GM06990 (cell line): ENCODE data around the gene LRRC9.

Source experiments
- DNase-seq: peaks from one replicate; pipeline ENCODE4 v3.0.0-alpha.2; 2011; ENCODE audit not compliant: insufficient read length; ENCODE audit errors: extremely low read depth
- H3K27me3 ChIP-seq: replicated peaks from 2 replicates; pipeline ENCODE4 v1.6.0; 2011; ENCODE audit warnings: low read length; ENCODE audit not compliant: control insufficient read depth, insufficient read depth
- H3K36me3 ChIP-seq: 2 replicates; pipeline ENCODE4 v1.5.1; 2011; ENCODE audit warnings: low read length; ENCODE audit not compliant: control insufficient read depth, insufficient read depth
- H3K4me3 ChIP-seq: replicated peaks from 2 replicates; pipeline ENCODE4 v1.5.1; 2011; ENCODE audit warnings: low read depth, mild to moderate bottlenecking, control low read depth, low read length
- CTCF ChIP-seq: IDR thresholded peaks from 2 replicates; pipeline ENCODE4 v1.5.1; 2011; ENCODE audit warnings: low read length, control low read depth, mild to moderate bottlenecking, inconsistent platforms; ENCODE audit not compliant: insufficient read depth, poor library complexity, severe bottlenecking

Gene LRRC9

GRCh38 chr14:60085085-60085484 is 165.1 kb downstream of the LRRC9 start:
- TF ChIP-seq CTCF: no peak
- no peak for DNase-seq

DNA sequence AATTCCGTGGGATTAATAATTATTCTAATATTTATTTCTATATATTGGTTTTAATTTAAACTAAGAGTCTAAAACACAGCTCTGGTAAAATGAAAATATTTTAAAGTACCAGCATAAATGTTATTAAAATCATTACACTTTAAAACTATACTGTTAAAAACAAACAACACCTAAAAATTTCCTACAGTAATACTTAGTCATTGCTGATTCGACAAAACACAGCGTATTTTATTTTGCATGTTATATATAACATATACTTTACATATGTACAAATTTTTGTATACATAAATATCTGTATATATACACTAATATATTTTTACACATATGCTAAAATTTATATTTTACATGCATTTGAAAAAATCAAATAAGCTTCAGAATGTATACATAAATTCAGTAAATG is 165.7 kb downstream of the LRRC9 start:
- no peak overlapping the region for H3K4me3 ChIP-seq
- TF ChIP-seq CTCF: no peak
- H3K27me3 ChIP-seq: no peaks in the 10 kb centered on the region
- H3K36me3 ChIP-seq: no peaks in the 10 kb centered on the region
- no peak for DNase-seq

More at GRCh38 chr14:60085085-60085484, 165.1 kb downstream of the LRRC9 start:
- no peaks in the 10 kb centered on the region for H3K36me3 ChIP-seq
- no peaks in the 10 kb centered on the region for H3K27me3 ChIP-seq
- no peak overlapping the region for H3K4me3 ChIP-seq

- DNase-seq: no peak
- Histone ChIP-seq H3K36me3 (no peaks in the 10 kb centered on the region), H3K27me3 (no peaks in the 10 kb centered on the region), H3K4me3 (no peak overlapping the region)
- TF ChIP-seq CTCF: no peak
These were observed 167.7 kb downstream of the LRRC9 start for GRCh38 chr14:60087668-60088067.

DNA sequence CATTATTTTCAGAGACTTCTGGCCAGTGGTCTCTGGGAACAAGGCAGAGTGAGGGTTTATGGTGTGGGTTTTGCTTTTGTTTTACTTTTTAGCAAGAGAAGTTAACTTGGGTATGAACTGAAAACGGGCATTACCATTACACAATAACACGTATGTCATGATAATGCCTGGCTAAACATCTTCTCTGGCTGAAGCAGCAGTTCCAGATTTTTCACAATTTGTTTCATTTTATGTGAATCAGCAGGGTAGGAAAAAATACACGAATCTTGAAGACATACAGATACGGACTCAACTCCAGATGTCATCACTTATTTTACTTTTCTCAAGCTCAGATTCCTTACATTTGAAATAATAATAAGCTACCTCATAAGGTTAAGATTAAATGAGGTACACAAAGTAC is 169.3 kb downstream of the LRRC9 start:
- DNase-seq: no peak
- Histone ChIP-seq H3K27me3 (no peaks in the 10 kb centered on the region), H3K36me3 (no peaks in the 10 kb centered on the region), H3K4me3 (no peak overlapping the region)
- TF ChIP-seq CTCF: no peak

GRCh38 chr14:60090864-60091519 is 171.0 kb downstream of the LRRC9 start:
- no peak for TF ChIP-seq CTCF
- Histone ChIP-seq H3K27me3 (no peaks in the 10 kb centered on the region), H3K4me3 (peak overlapping the region; percentile 78), H3K36me3 (no peaks in the 10 kb centered on the region)
- peak; percentile 14 for DNase-seq
